AG04450 (cell line): ENCODE results near the gene PRKG1. TPM values are rescaled to one million over a fixed set of nuclear protein-coding genes. Genes with fewer than 3 reads are reported as not detected.

Source experiments
- CTCF ChIA-PET: fragments of 300-600, 350-600 bp; formaldehyde crosslinking; extraction: SDS; loops from one replicate; lab custom pipeline; 2022; ENCODE audit warnings: antibody characterized with exemption, inconsistent platforms; lab: Charles Lee
- POLR2A ChIA-PET: fragments of 350-600 bp; formaldehyde crosslinking; extraction: SDS; loops from one replicate; lab custom pipeline; 2021; ENCODE audit warnings: antibody characterized with exemption, inconsistent platforms; lab: Yijun Ruan, JAX
- DNase-seq: peaks from one replicate; pipeline ENCODE4 v3.0.0-alpha.2; 2011; ENCODE audit warnings: low read depth, low spot score
- H3K27ac ChIP-seq: one replicate; pipeline ENCODE4 v1.5.1; 2012; ENCODE audit warnings: low read depth, low read length, control low read depth
- H3K27me3 ChIP-seq: one replicate; pipeline ENCODE4 v1.6.0; 2012; ENCODE audit warnings: low read length; ENCODE audit not compliant: control insufficient read depth, insufficient read depth
- H3K4me3 ChIP-seq: 2 replicates; pipeline ENCODE4 v1.5.1; 2011; ENCODE audit warnings: mild to moderate bottlenecking, low read depth, low read length, control low read depth
- H3K9me3 ChIP-seq: 2 replicates; pipeline ENCODE4 v1.5.1; 2012; ENCODE audit warnings: low read length; ENCODE audit not compliant: control insufficient read depth, insufficient read depth
- polyA plus RNA-seq: library from polyadenylated mRNA; depleted of rRNA; stranded (reverse); fragments of >200 nt; gene quantifications from 2 replicates; pipeline ENCODE4 v1.2.3, GENCODE V29; 2011
- TF ChIP-seq, protein P1 (sequence below): IDR thresholded peaks from 2 replicates; pipeline ENCODE4 v1.5.1; 2011; ENCODE audit warnings: low read depth, low read length, control low read depth, inconsistent platforms

Gene PRKG1
- polyA plus RNA-seq, 1 experiment = 19.0 TPM

DNA sequence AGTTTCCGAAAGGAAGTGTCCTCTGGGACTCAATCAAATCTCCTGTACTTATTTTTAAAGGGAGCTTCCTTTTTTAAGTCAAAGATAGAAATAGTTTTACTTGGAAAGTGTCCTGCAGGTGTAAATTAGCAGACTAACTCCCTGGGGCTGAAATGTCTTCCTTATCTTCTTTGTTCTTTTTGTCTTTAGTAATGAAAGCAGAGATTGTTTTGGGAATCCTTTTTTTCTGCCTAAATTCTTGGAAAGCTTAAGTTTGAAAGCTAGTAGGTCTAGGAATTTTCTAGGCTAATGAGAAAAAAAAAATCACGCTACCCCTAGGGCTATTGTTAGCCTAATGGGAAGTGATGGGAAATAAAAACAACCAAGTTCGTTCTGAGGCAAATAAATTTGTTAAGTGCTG is 764.2 kb downstream of the PRKG1 start:
- DNase-seq = no peak
- H3K9me3 ChIP-seq = no peaks in the 10 kb centered on the region
- ChIA-PET POLR2A (no interaction called here), CTCF (interaction anchor here (1.7 kb wide), 1 partner anchor 122 kb away, joined by 3 read pairs; no protein-coding TSS in a partner anchor)
- H3K4me3 ChIP-seq = no peak overlapping the region
- no peaks in the 10 kb centered on the region for H3K27me3 ChIP-seq
- H3K27ac ChIP-seq = no peak overlapping the region
- TF ChIP-seq, protein P1, sequence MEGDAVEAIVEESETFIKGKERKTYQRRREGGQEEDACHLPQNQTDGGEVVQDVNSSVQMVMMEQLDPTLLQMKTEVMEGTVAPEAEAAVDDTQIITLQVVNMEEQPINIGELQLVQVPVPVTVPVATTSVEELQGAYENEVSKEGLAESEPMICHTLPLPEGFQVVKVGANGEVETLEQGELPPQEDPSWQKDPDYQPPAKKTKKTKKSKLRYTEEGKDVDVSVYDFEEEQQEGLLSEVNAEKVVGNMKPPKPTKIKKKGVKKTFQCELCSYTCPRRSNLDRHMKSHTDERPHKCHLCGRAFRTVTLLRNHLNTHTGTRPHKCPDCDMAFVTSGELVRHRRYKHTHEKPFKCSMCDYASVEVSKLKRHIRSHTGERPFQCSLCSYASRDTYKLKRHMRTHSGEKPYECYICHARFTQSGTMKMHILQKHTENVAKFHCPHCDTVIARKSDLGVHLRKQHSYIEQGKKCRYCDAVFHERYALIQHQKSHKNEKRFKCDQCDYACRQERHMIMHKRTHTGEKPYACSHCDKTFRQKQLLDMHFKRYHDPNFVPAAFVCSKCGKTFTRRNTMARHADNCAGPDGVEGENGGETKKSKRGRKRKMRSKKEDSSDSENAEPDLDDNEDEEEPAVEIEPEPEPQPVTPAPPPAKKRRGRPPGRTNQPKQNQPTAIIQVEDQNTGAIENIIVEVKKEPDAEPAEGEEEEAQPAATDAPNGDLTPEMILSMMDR = no peak

DNA sequence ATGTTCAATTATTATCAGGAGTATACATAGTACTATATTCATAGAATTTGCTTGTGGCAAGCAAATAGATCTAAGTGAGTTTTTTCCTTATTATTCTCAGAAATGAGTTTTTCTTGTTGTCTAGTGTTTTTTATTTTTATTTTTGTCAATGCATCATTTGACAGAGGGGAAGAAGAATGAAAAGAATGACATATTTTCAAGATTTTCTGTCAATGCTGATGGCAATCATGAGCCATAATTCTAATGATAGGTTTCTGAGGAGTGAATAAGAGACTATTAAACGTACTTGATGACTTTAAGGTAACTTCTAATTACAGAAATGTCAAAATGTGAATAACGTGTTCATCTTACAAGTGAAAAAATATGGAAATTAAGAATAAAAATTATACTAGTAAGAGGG is 769.7 kb downstream of the PRKG1 start:
- POLR2A ChIA-PET = no interaction called here

DNA sequence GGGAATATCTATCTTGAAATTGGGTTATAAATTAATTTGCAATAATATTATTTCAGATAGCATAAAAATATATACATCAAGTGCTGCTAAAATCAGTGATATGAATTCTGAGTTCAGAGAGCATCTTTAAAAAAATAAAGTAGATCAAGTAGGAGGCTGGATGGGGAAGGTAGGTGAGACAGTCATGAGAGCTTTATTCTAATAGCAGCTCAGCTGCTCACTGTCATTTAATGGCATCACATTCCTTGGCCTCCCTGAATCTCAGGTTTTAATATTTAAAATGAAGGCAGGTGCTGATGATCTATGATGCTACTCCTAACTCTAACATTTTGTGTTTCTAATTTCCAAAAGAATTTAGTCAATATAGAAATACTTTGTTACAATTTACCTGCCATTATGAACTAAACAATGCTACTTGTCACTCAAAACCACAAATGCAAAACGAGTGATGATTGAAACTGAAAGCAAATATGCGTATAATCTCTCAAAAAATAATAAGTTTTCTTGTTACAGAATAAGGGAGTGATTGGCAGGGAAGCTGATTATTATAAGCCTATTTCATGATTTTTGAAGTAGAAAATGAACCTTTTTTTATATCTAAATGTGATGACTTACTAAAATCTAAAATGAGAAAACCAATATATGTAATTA is 772.7 kb downstream of the PRKG1 start:
- TF ChIP-seq, protein P1 = no peak
- H3K27ac ChIP-seq = no peak overlapping the region
- H3K4me3 ChIP-seq = no peak overlapping the region
- POLR2A ChIA-PET = no interaction called here
- CTCF ChIA-PET = no interaction called here
- H3K9me3 ChIP-seq = no peaks in the 10 kb centered on the region
- DNase-seq = no peak
- H3K27me3 ChIP-seq = no peaks in the 10 kb centered on the region

More for the DNA sequence above, 769.7 kb downstream of the PRKG1 start:
- Histone ChIP-seq H3K9me3 (no peaks in the 10 kb centered on the region), H3K27me3 (no peaks in the 10 kb centered on the region), H3K27ac (no peak overlapping the region), H3K4me3 (no peak overlapping the region)
- no peak for DNase-seq
- TF ChIP-seq, protein P1 = no peak
- CTCF ChIA-PET = no interaction called here

DNA sequence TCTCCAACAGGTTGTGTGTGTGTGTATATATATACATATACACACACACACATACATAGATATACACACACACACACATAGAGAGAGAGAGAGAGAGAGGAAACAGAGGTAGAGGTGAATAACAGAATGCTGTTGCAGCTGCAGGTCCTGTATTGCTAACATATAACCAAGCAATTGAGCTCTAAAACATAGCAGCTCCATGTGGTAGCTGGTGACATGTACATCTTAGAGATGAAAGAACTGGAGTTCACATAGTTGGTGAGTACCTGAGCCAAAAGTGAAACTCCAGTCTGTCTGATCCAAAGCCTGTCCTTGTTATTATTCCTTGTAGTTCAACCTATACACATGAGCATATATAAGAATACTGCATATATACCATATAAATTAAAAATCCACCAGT is 778.0 kb downstream of the PRKG1 start:
- POLR2A ChIA-PET = no interaction called here
- TF ChIP-seq, protein P1 = no peak
- CTCF ChIA-PET = no interaction called here
- Histone ChIP-seq H3K27me3 (no peaks in the 10 kb centered on the region), H3K9me3 (no peaks in the 10 kb centered on the region), H3K4me3 (no peak overlapping the region), H3K27ac (no peak overlapping the region)
- no peak for DNase-seq

DNA sequence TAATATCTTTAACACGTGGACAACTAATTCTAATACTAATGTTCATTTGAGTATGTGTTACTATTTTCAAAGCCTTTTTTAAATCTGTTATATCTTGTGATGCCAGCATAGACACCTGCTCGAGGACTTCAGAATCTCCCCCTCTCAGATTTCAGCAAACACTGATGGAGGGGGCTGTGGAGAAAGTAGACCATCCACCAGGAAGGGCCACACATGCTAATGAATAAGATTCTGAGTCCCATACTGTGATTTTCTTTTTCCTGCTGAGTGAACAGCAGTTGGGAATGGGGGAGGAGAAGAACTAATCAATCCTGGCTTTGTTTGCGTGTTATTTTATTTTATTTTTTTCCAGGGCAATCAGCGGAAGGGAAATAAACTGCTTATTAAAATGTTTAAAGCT is 783.0 kb downstream of the PRKG1 start:
- POLR2A ChIA-PET = no interaction called here
- CTCF ChIA-PET = no interaction called here
- Histone ChIP-seq H3K9me3 (no peaks in the 10 kb centered on the region), H3K27ac (no peak overlapping the region), H3K4me3 (no peak overlapping the region), H3K27me3 (no peaks in the 10 kb centered on the region)
- TF ChIP-seq, protein P1 = no peak
- DNase-seq = no peak
